ENCODE data around the gene SECISBP2L. TPM values are rescaled to one million over a fixed set of nuclear protein-coding genes. Genes with fewer than 3 reads are reported as not detected.

Gene SECISBP2L
- total and polyA plus RNA-seq, 9 of the 15 experiments (the other 6 are each of a cell fraction or from before 2014, with no cell fraction given), result 0.55 to 14.1 (median 10.4) TPM

- in situ Hi-C loops (cut with MboI), result no loop called here
- Histone ChIP-seq H3K27me3 (ENCODE audit: control insufficient read depth in 2 of 2, insufficient read depth in 2 of 2, low read length in 2 of 2) (no peaks in the 10 kb centered on the region), H3K27ac (ENCODE audit: extremely low read depth, low read depth, low read length) (no peak overlapping the region; the same call in 2 of the 3 replicates), H3K9me1 (ENCODE audit: control insufficient read depth, insufficient read depth, low read length) (no peaks in the 10 kb centered on the region), H3K9ac (ENCODE audit: insufficient read depth in 1 of 2, low read depth in 2 of 2, low read length in 2 of 2) (peak overlapping the region; percentile 27 to 75; a peak in 2 of 4 replicates), H2AFZ (ENCODE audit: low read depth, low read length) (peak overlapping the region; percentile 100), H3K9me3 (replicated peaks; ENCODE audit: control insufficient read depth, insufficient read depth, low read depth, low read length) (no peaks in the 10 kb centered on the region), H4K20me1 (replicated peaks; ENCODE audit: control insufficient read depth, insufficient read depth, low read length) (no peaks in the 10 kb centered on the region), H3K4me3 (no peak overlapping the region), H3K79me2 (ENCODE audit: control insufficient read depth, insufficient read depth, low read length) (no peaks in the 10 kb centered on the region), H3K36me3 (ENCODE audit: control insufficient read depth, insufficient read depth, low read length) (no peaks in the 10 kb centered on the region), H3K4me2 (ENCODE audit: insufficient read depth, low read length) (peak overlapping the region; percentile 77; the same call in 1 of the 2 replicates), H3K4me1 (replicated peaks in 1 of 2; ENCODE audit: control insufficient read depth in 2 of 2, insufficient read depth in 2 of 2, low read length in 2 of 2) (peaks cover 12 to 18% of the 10 kb centered on the region in 2 experiments; a peak in 3 of 5 replicates)
- ATAC-seq (peak; percentile 72), FAIRE-seq (peak; percentile 57), DNase-seq (ENCODE audit: extremely low read depth in 1 of 4, low spot score in 3 of 4) (peak; percentile 31 to 58 (median 34))
- BruUV-seq (replicated peaks), result no TSS peak
- CTCF ChIA-PET (ENCODE audit: low intra/inter-chr PET ratio), result no interaction called here
- POLR2A ChIA-PET, result interaction anchor here (0.8 to 1.1 kb wide), 3 partner anchors 10 to 19 kb away, joined by 3 to 12 read pairs (median 3); partner anchors contain the start of gene SHC4
- 13% methylated on average over 2 of the region's 2 CpGs for WGBS (ENCODE audit: insufficient coverage, low coverage, missing lambda C conversion rate)
- intact Hi-C loops (cut with micrococcal nuclease), result no loop called here
- TF ChIP-seq SMAD4 (CRISPR knock-in tag; conservative IDR thresholded peaks at IDR 0.05) (no peak), REST (IDR thresholded peaks at IDR 0.05; ENCODE audit: borderline replicate concordance) (peak; percentile 57), REST (CRISPR knock-in tag; IDR thresholded peaks at IDR 0.05; ENCODE audit: low read depth) (no peak), ZFP1 (CRISPR knock-in tag; IDR thresholded peaks at IDR 0.05) (no peak), NFYB (IDR thresholded peaks at IDR 0.05; ENCODE audit: extremely low read depth, insufficient read length) (no peak), RHOXF2B (CRISPR knock-in tag; conservative IDR thresholded peaks at IDR 0.05) (no peak), RERE (CRISPR knock-in tag; IDR thresholded peaks at IDR 0.05; ENCODE audit: borderline replicate concordance) (no peak), HLTF (IDR thresholded peaks at IDR 0.05) (no peak)
These were observed 71.4 kb downstream of the SECISBP2L start for GRCh38 chr15:48974882-48975281.
